Putamen (tissue), 1 donor: Measurements from ENCODE around the gene SLC44A5.
"Not testable (repeated sequence)": the region's sequence is repeated elsewhere in the genome, so short reads cannot be mapped to it uniquely, and the experiment has no call there.

ENCODE experiments used
- DNase-seq: peaks from one replicate; pipeline ENCODE4 v3.0.0-alpha.2; 2016; ENCODE audit warnings: low spot score

SLC44A5 gene

GRCh38 chr1:75366595-75366994, 244.3 kb downstream of the SLC44A5 start:
- no peak for DNase-seq

- DNase-seq: no peak
Measured at GRCh38 chr1:75361260-75361659, 249.7 kb downstream of the SLC44A5 start.

GRCh38 chr1:75354267-75354666, 256.6 kb downstream of the SLC44A5 start:
- DNase-seq: not testable (repeated sequence)

GRCh38 chr1:75353051-75353450, 257.9 kb downstream of the SLC44A5 start:
- DNase-seq: no peak

GRCh38 chr1:75345538-75346292, 265.2 kb downstream of the SLC44A5 start:
- DNase-seq: no peak

GRCh38 chr1:75342786-75343185, 268.1 kb downstream of the SLC44A5 start:
- DNase-seq: no peak

- no peak for DNase-seq
Measured at GRCh38 chr1:75341537-75341936, 269.4 kb downstream of the SLC44A5 start.

GRCh38 chr1:75338616-75339483, 272.1 kb downstream of the SLC44A5 start:
- DNase-seq: no peak

- no peak for DNase-seq
Measured at GRCh38 chr1:75334876-75335389, 276.0 kb downstream of the SLC44A5 start.

- DNase-seq: no peak
Measured at GRCh38 chr1:75330624-75331023, 280.3 kb downstream of the SLC44A5 start.

- no peak for DNase-seq
Measured at GRCh38 chr1:75328691-75329090, 282.2 kb downstream of the SLC44A5 start.

- DNase-seq: no peak
Measured at GRCh38 chr1:75327395-75327794, 283.5 kb downstream of the SLC44A5 start.

- DNase-seq: no peak
Measured at GRCh38 chr1:75317976-75318375, 292.9 kb downstream of the SLC44A5 start.

- no peak for DNase-seq
Measured at GRCh38 chr1:75316230-75316629, 294.7 kb downstream of the SLC44A5 start.

- DNase-seq: no peak
Measured at GRCh38 chr1:75312620-75313019, 298.3 kb downstream of the SLC44A5 start.

- no peak for DNase-seq
Measured at GRCh38 chr1:75310067-75310466, 300.8 kb downstream of the SLC44A5 start.

GRCh38 chr1:75308365-75308764, 302.5 kb downstream of the SLC44A5 start:
- DNase-seq: no peak

- DNase-seq: no peak
Measured at GRCh38 chr1:75305061-75305460, 305.9 kb downstream of the SLC44A5 start.

GRCh38 chr1:75293270-75293669, 317.6 kb downstream of the SLC44A5 start:
- no peak for DNase-seq

- no peak for DNase-seq
Measured at GRCh38 chr1:75292013-75292412, 318.9 kb downstream of the SLC44A5 start.

- no peak for DNase-seq
Measured at GRCh38 chr1:75276385-75276784, 334.5 kb downstream of the SLC44A5 start.

GRCh38 chr1:75275631-75276030, 335.3 kb downstream of the SLC44A5 start:
- no peak for DNase-seq

- DNase-seq: no peak
Measured at GRCh38 chr1:75274920-75275506, 335.9 kb downstream of the SLC44A5 start.
